ENCODE data around the gene HSD3B2.

The HSD3B2 gene

GRCh38 chr1:119466445-119466844, 51.5 kb downstream of the HSD3B2 start:
- DNase-seq (ENCODE audit: low spot score in 2 of 2) (no peak), ATAC-seq (no peak)
- H3K4me1 Mint-ChIP-seq, result no peaks in the 10 kb centered on the region
- no peak overlapping the region for H3K27ac Mint-ChIP-seq
- no peaks in the 10 kb centered on the region for H3K9me3 Mint-ChIP-seq
- H3K36me3 Mint-ChIP-seq, result no peaks in the 10 kb centered on the region
- no peak overlapping the region for H3K4me3 Mint-ChIP-seq

GRCh38 chr1:119467219-119467618, 52.3 kb downstream of the HSD3B2 start:
- H3K4me1 Mint-ChIP-seq, result no peaks in the 10 kb centered on the region
- no peaks in the 10 kb centered on the region for H3K9me3 Mint-ChIP-seq
- no peak overlapping the region for H3K4me3 Mint-ChIP-seq
- ATAC-seq (no peak), DNase-seq (ENCODE audit: low spot score in 2 of 2) (no peak)
- no peaks in the 10 kb centered on the region for H3K36me3 Mint-ChIP-seq
- no peak overlapping the region for H3K27ac Mint-ChIP-seq

- no peak for DNase-seq (ENCODE audit: low spot score in 2 of 2)
- H3K9me3 Mint-ChIP-seq, result no peaks in the 10 kb centered on the region
- no peak overlapping the region for H3K27ac Mint-ChIP-seq
These were observed 53.1 kb downstream of the HSD3B2 start for GRCh38 chr1:119467857-119468668.

GRCh38 chr1:119469741-119470140, 54.8 kb downstream of the HSD3B2 start:
- no peaks in the 10 kb centered on the region for H3K9me3 Mint-ChIP-seq
- H3K4me1 Mint-ChIP-seq, result no peaks in the 10 kb centered on the region
- no peaks in the 10 kb centered on the region for H3K36me3 Mint-ChIP-seq
- H3K4me3 Mint-ChIP-seq, result no peak overlapping the region
- ATAC-seq, result no peak
- no peak overlapping the region for H3K27ac Mint-ChIP-seq
- no peak for DNase-seq (ENCODE audit: low spot score in 2 of 2)

More at GRCh38 chr1:119467857-119468668, 53.1 kb downstream of the HSD3B2 start:
- no peaks in the 10 kb centered on the region for H3K36me3 Mint-ChIP-seq
- H3K4me3 Mint-ChIP-seq, result no peak overlapping the region
- H3K4me1 Mint-ChIP-seq, result no peaks in the 10 kb centered on the region
- ATAC-seq, result no peak

- Mint-ChIP-seq H3K36me3 (no peaks in the 10 kb centered on the region), H3K4me3 (no peak overlapping the region), H3K9me3 (no peaks in the 10 kb centered on the region), H3K27ac (no peak overlapping the region), H3K4me1 (no peaks in the 10 kb centered on the region)
- DNase-seq (ENCODE audit: low spot score in 2 of 2), result no peak
- ATAC-seq, result no peak
These were observed 55.4 kb downstream of the HSD3B2 start for GRCh38 chr1:119470377-119470776.

GRCh38 chr1:119470958-119471357, 56.0 kb downstream of the HSD3B2 start:
- no peak overlapping the region for H3K27ac Mint-ChIP-seq
- H3K4me3 Mint-ChIP-seq, result no peak overlapping the region
- DNase-seq (ENCODE audit: low spot score in 2 of 2) (no peak), ATAC-seq (no peak)
- no peaks in the 10 kb centered on the region for H3K9me3 Mint-ChIP-seq
- H3K4me1 Mint-ChIP-seq, result no peaks in the 10 kb centered on the region
- no peaks in the 10 kb centered on the region for H3K36me3 Mint-ChIP-seq

GRCh38 chr1:119471566-119471965, 56.6 kb downstream of the HSD3B2 start:
- Mint-ChIP-seq H3K4me3 (no peak overlapping the region), H3K27ac (no peak overlapping the region), H3K9me3 (no peaks in the 10 kb centered on the region), H3K4me1 (no peaks in the 10 kb centered on the region), H3K36me3 (no peaks in the 10 kb centered on the region)
- DNase-seq (ENCODE audit: low spot score in 2 of 2) (no peak), ATAC-seq (no peak)

- no peak for ATAC-seq
- Mint-ChIP-seq H3K36me3 (no peaks in the 10 kb centered on the region), H3K4me3 (no peak overlapping the region), H3K4me1 (no peaks in the 10 kb centered on the region), H3K9me3 (no peaks in the 10 kb centered on the region), H3K27ac (no peak overlapping the region)
- DNase-seq (ENCODE audit: low spot score in 2 of 2), result no peak
These were observed 57.3 kb downstream of the HSD3B2 start for GRCh38 chr1:119472080-119472818.

Data from stimulated activated effector memory CD8-positive, alpha-beta T cell treated with anti-CD3 and anti-CD28 coated beads, Interleukin-12 subunit alpha, Interleukin-12 subunit beta, amount 100 ng/mL, for 72 hours (primary cell).